22Rv1 (cell line): ENCODE measurements around the gene ERFL.
"Not testable (repeated sequence)": the region's sequence is repeated elsewhere in the genome, so short reads cannot be mapped to it uniquely, and the experiment has no call there.

Experiments
- H3K27ac ChIP-seq: fragments of 450-650 bp; 2 replicates; pipeline ENCODE4 v1.5.1; 2017
- CTCF ChIP-seq: fragments of 450-650 bp; IDR thresholded peaks from 2 replicates; pipeline ENCODE4 v1.5.1; 2017; ENCODE audit warnings: mild to moderate bottlenecking
- ZFX ChIP-seq: fragments of 450-650 bp; IDR thresholded peaks from 2 replicates; pipeline ENCODE4 v1.6.1; 2017; ENCODE audit warnings: antibody characterized with exemption, borderline replicate concordance

Gene ERFL

GRCh38 chr19:41919948-41920712, 8.1 kb downstream of the ERFL start:
- TF ChIP-seq CTCF (no peak), ZFX (no peak)

GRCh38 chr19:41918653-41919244, 9.5 kb downstream of the ERFL start:
- no peak for TF ChIP-seq CTCF
- TF ChIP-seq ZFX, result no peak
- H3K27ac ChIP-seq, result no peak overlapping the region

More at GRCh38 chr19:41919948-41920712, 8.1 kb downstream of the ERFL start:
- H3K27ac ChIP-seq, result no peak overlapping the region

- TF ChIP-seq ZFX, result no peak
- no peak for TF ChIP-seq CTCF
These were observed 10.2 kb downstream of the ERFL start for GRCh38 chr19:41918095-41918494.

GRCh38 chr19:41917676-41918075, 10.6 kb downstream of the ERFL start:
- H3K27ac ChIP-seq, result no peak overlapping the region
- TF ChIP-seq CTCF (no peak), ZFX (no peak)

More at GRCh38 chr19:41918095-41918494, 10.2 kb downstream of the ERFL start:
- no peak overlapping the region for H3K27ac ChIP-seq

GRCh38 chr19:41915776-41916414, 12.4 kb downstream of the ERFL start:
- TF ChIP-seq ZFX (no peak), CTCF (no peak)
- H3K27ac ChIP-seq, result no peak overlapping the region

GRCh38 chr19:41915021-41915775, 13.1 kb downstream of the ERFL start:
- H3K27ac ChIP-seq, result no peak overlapping the region
- no peak for TF ChIP-seq CTCF
- no peak for TF ChIP-seq ZFX

- not testable (repeated sequence) for H3K27ac ChIP-seq
These were observed 13.8 kb downstream of the ERFL start for GRCh38 chr19:41914424-41914834.
